OCI-LY1 (cell line): ENCODE data around the gene EBF3.

Source experiments
- H2AFZ ChIP-seq: fragments of 200-600 bp; sonication (generic), shearing (Covaris generic); 2 replicates; pipeline ENCODE4 v1.6.0; 2014; ENCODE audit warnings: antibody characterized with exemption, mild to moderate bottlenecking, low read length
- H3F3A ChIP-seq: fragments of 200-600 bp; sonication (generic), shearing (Covaris generic); 2 replicates; pipeline ENCODE4 v1.6.0; 2014; ENCODE audit warnings: mild to moderate bottlenecking, antibody characterized with exemption, low read length, moderate library complexity; ENCODE audit not compliant: insufficient read depth
- H3K27ac ChIP-seq: fragments of 200-600 bp; sonication (generic); 2 replicates; pipeline ENCODE4 v1.5.1; 2014; ENCODE audit warnings: low read length, mixed run types, mild to moderate bottlenecking, low read depth; ENCODE audit not compliant: poor library complexity, severe bottlenecking
- H3K27me3 ChIP-seq: fragments of 200-600 bp; sonication (generic); 2 replicates; pipeline ENCODE4 v1.6.0; 2014; ENCODE audit warnings: antibody characterized with exemption, mild to moderate bottlenecking, low read length, moderate library complexity; ENCODE audit not compliant: insufficient read depth
- H3K36me3 ChIP-seq: fragments of 200-600 bp; sonication (generic); 2 replicates; pipeline ENCODE4 v1.6.1; 2014; ENCODE audit warnings: mild to moderate bottlenecking, antibody characterized with exemption, low read length, moderate library complexity, mixed read lengths; ENCODE audit not compliant: insufficient read depth
- H3K4me1 ChIP-seq: fragments of 200-600 bp; sonication (generic); 2 replicates; pipeline ENCODE4 v1.5.1; 2014; ENCODE audit warnings: mild to moderate bottlenecking, low read length, moderate library complexity; ENCODE audit not compliant: insufficient read depth, severe bottlenecking
- H3K4me2 ChIP-seq: fragments of 200-600 bp; sonication (generic), shearing (Covaris generic); 2 replicates; pipeline ENCODE4 v1.6.1; 2014; ENCODE audit warnings: low read length
- H3K4me3 ChIP-seq: fragments of 200-600 bp; sonication (generic); 2 replicates; pipeline ENCODE4 v1.5.1; 2014; ENCODE audit warnings: low read length, low read depth, mild to moderate bottlenecking, mixed read lengths; ENCODE audit not compliant: poor library complexity, severe bottlenecking
- H3K79me2 ChIP-seq: fragments of 200-600 bp; shearing (Covaris generic); 2 replicates; pipeline ENCODE4 v1.6.1; 2016; ENCODE audit warnings: mixed run types, low read length, mixed read lengths; ENCODE audit not compliant: insufficient read depth
- H3K9ac ChIP-seq: fragments of 200-600 bp; sonication (generic), shearing (Covaris generic); 2 replicates; pipeline ENCODE4 v1.6.1; 2014; ENCODE audit warnings: mild to moderate bottlenecking, low read length, mixed read lengths
- H3K9me2 ChIP-seq: fragments of 200-600 bp; sonication (generic), shearing (Covaris generic); 2 replicates; pipeline ENCODE4 v1.6.1; 2014; ENCODE audit warnings: low read depth, mild to moderate bottlenecking, low read length, mixed read lengths
- H3K9me3 ChIP-seq: fragments of 200-600 bp; shearing (Covaris generic); 2 replicates; pipeline ENCODE4 v1.6.1; 2014; ENCODE audit warnings: low read length, mixed read lengths
- H4K20me1 ChIP-seq: fragments of 200-600 bp; sonication (generic), shearing (Covaris generic); 2 replicates; pipeline ENCODE4 v1.6.0; 2016; ENCODE audit warnings: mild to moderate bottlenecking, low read length; ENCODE audit not compliant: insufficient read depth
- EZH2 ChIP-seq: fragments of 200-600 bp; sonication (generic), shearing (Covaris generic); IDR thresholded peaks from 2 replicates; pipeline ENCODE4 v1.8.0; 2017; ENCODE audit warnings: borderline replicate concordance, mixed run types, mild to moderate bottlenecking, antibody characterized with exemption, low read length, moderate library complexity, mixed read lengths
- TF ChIP-seq, protein P1 (sequence below): fragments of 200-600 bp; sonication (generic), shearing (Covaris generic); IDR thresholded peaks from 2 replicates; pipeline ENCODE4 v1.5.1; 2017; ENCODE audit warnings: mild to moderate bottlenecking, antibody characterized with exemption, low read length, moderate library complexity, mixed read lengths

EBF3 gene

GRCh38 chr10:129848696-129849451, 115.2 kb downstream of the EBF3 start:
- no peaks in the 10 kb centered on the region for H3K9me2 ChIP-seq
- H3K9ac ChIP-seq: no peak overlapping the region
- no peaks in the 10 kb centered on the region for H3K79me2 ChIP-seq
- H3K36me3 ChIP-seq: no peaks in the 10 kb centered on the region
- no peak overlapping the region for H3K27ac ChIP-seq
- no peaks in the 10 kb centered on the region for H3K4me1 ChIP-seq
- H2AFZ ChIP-seq: no peak overlapping the region
- no peak for TF ChIP-seq EZH2
- TF ChIP-seq, protein P1, sequence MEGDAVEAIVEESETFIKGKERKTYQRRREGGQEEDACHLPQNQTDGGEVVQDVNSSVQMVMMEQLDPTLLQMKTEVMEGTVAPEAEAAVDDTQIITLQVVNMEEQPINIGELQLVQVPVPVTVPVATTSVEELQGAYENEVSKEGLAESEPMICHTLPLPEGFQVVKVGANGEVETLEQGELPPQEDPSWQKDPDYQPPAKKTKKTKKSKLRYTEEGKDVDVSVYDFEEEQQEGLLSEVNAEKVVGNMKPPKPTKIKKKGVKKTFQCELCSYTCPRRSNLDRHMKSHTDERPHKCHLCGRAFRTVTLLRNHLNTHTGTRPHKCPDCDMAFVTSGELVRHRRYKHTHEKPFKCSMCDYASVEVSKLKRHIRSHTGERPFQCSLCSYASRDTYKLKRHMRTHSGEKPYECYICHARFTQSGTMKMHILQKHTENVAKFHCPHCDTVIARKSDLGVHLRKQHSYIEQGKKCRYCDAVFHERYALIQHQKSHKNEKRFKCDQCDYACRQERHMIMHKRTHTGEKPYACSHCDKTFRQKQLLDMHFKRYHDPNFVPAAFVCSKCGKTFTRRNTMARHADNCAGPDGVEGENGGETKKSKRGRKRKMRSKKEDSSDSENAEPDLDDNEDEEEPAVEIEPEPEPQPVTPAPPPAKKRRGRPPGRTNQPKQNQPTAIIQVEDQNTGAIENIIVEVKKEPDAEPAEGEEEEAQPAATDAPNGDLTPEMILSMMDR: no peak
- H3F3A ChIP-seq: no peaks in the 10 kb centered on the region
- H3K4me2 ChIP-seq: no peak overlapping the region
- no peaks in the 10 kb centered on the region for H3K9me3 ChIP-seq
- no peak overlapping the region for H3K4me3 ChIP-seq
- 0 out of 2 replicates have a peak, but pooled peaks cover 8% of the 10 kb centered on the region for H3K27me3 ChIP-seq
- H4K20me1 ChIP-seq: no peaks in the 10 kb centered on the region

DNA sequence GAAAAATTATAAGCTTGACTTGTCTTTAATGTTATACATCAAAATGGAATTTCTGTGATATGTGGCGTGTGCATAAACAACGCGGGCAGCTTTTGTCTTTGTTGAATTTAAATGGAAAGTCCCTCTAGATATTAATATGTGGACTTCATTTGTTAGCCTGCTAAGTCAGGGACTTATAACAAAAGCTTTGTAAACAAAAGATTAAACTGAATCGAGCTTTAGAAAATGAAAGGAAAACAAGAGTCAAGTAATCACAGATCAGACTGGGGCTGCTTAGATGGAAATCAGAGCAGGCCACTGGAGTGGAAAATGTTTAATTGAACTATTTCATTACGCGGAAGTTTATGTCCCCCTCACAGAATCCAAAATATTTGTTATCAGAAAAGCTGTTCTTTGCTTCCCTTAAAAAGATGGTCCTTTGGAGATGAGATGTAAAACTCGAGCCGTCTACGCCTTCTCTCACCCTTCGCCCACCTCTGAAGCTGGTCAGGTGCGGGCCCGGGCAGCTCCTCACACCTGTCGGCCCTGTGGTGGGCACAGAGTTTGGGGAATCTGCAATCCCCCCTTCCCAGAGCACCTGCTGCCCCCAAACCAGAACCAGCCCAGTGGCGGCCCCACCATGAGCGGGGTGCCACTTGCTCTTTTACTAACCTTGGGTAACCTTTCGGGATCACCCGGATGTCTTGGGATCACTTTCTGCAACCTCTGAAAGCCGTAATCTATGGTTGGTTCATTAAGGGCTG, 116.2 kb downstream of the EBF3 start:
- H3K27me3 ChIP-seq: 0 out of 2 replicates have a peak, but pooled peaks cover 7% of the 10 kb centered on the region
- H3K9ac ChIP-seq: no peak overlapping the region
- no peak overlapping the region for H3K4me2 ChIP-seq
- no peak overlapping the region for H2AFZ ChIP-seq
- no peaks in the 10 kb centered on the region for H3K79me2 ChIP-seq
- no peaks in the 10 kb centered on the region for H4K20me1 ChIP-seq
- no peaks in the 10 kb centered on the region for H3F3A ChIP-seq
- no peak overlapping the region for H3K4me3 ChIP-seq
- no peaks in the 10 kb centered on the region for H3K9me3 ChIP-seq
- H3K27ac ChIP-seq: no peak overlapping the region
- no peak for TF ChIP-seq EZH2
- TF ChIP-seq, protein P1: no peak
- no peaks in the 10 kb centered on the region for H3K36me3 ChIP-seq
- no peaks in the 10 kb centered on the region for H3K4me1 ChIP-seq
- no peaks in the 10 kb centered on the region for H3K9me2 ChIP-seq

- H3K27me3 ChIP-seq: 0 out of 2 replicates have a peak, but pooled peaks cover 4% of the 10 kb centered on the region
- no peaks in the 10 kb centered on the region for H3K9me3 ChIP-seq
- no peak overlapping the region for H3K27ac ChIP-seq
- no peaks in the 10 kb centered on the region for H3K9me2 ChIP-seq
- no peak overlapping the region for H3K4me2 ChIP-seq
- no peaks in the 10 kb centered on the region for H3K79me2 ChIP-seq
- H3K36me3 ChIP-seq: no peaks in the 10 kb centered on the region
- H3K9ac ChIP-seq: no peak overlapping the region
- no peak overlapping the region for H3K4me3 ChIP-seq
- H3F3A ChIP-seq: no peaks in the 10 kb centered on the region
- H4K20me1 ChIP-seq: no peaks in the 10 kb centered on the region
- TF ChIP-seq, protein P1: no peak
- no peak for TF ChIP-seq EZH2
- H2AFZ ChIP-seq: no peak overlapping the region
- H3K4me1 ChIP-seq: no peaks in the 10 kb centered on the region
Measured at GRCh38 chr10:129846991-129847391, 117.1 kb downstream of the EBF3 start.
